H1 (cell line): ENCODE data around the gene CARD16. TPM values are rescaled to one million over a fixed set of nuclear protein-coding genes. Genes with fewer than 3 reads are reported as not detected.

ENCODE experiments used
- CTCF ChIA-PET: fragments of 300-600 bp; sonication (Branson Sonifier 250); formaldehyde crosslinking; loops from one replicate; lab custom pipeline; 2021; ENCODE audit not compliant: partially characterized antibody; lab: Charles Lee
- POLR2A ChIA-PET: fragments of 300-600 bp; sonication (Branson Sonifier 250); formaldehyde crosslinking; loops from one replicate; lab custom pipeline; 2021; ENCODE audit warnings: inconsistent platforms; ENCODE audit not compliant: partially characterized antibody; lab: Charles Lee
- DNase-seq, 2 experiments: peaks; one replicate each; pipeline versions ENCODE4 v3.0.0 to v3.0.0-alpha.2; 2010 to 2022; ENCODE audit warnings: low spot score in 2 of 2, low read depth in 1 of 2, mixed read lengths in 1 of 2
- FAIRE-seq: peaks from 2 replicates; lab custom pipeline; 2011; peaks lifted over from hg19 to GRCh38; lab: Jason Lieb, UNC
- H2AFZ ChIP-seq: 2 replicates; pipeline ENCODE4 v1.8.1; 2012; ENCODE audit warnings: low read length, inconsistent platforms
- H2AK5ac ChIP-seq: 2 replicates; pipeline ENCODE4 v1.6.1; 2013; ENCODE audit warnings: low read depth, low read length
- H2BK120ac ChIP-seq: replicated peaks from 2 replicates; pipeline ENCODE3; 2013; ENCODE audit warnings: low read depth, low read length, inconsistent platforms
- H2BK12ac ChIP-seq: 2 replicates; pipeline ENCODE4 v1.6.1; 2013; ENCODE audit warnings: low read depth, low read length
- H2BK15ac ChIP-seq: 2 replicates; pipeline ENCODE4 v1.6.1; 2013; ENCODE audit warnings: low read length
- H2BK20ac ChIP-seq: 2 replicates; pipeline ENCODE4 v1.6.1; 2013; ENCODE audit warnings: low read length
- H2BK5ac ChIP-seq: 2 replicates; pipeline ENCODE4 v1.6.1; 2013; ENCODE audit warnings: low read depth, low read length
- H3K14ac ChIP-seq: 2 replicates; pipeline ENCODE4 v1.6.1; 2013; ENCODE audit warnings: inconsistent platforms; ENCODE audit not compliant: insufficient read length
- H3K18ac ChIP-seq: 2 replicates; pipeline ENCODE4 v1.6.1; 2013; ENCODE audit warnings: low read length; ENCODE audit errors: extremely low read depth
- H3K23ac ChIP-seq: 2 replicates; pipeline ENCODE4 v1.6.1; 2013; ENCODE audit warnings: inconsistent platforms; ENCODE audit not compliant: insufficient read length
- H3K23me2 ChIP-seq: 2 replicates; pipeline ENCODE4 v1.6.1; 2013; ENCODE audit warnings: low read depth, low read length
- H3K27ac ChIP-seq: 2 replicates; pipeline ENCODE4 v1.6.1; 2011; ENCODE audit warnings: low read depth, low read length, inconsistent platforms
- H3K27me3 ChIP-seq, 4 experiments: replicated peaks in 1 of 4; 1 replicate in 1 of 4; 2 replicates in 3 of 4; pipeline versions ENCODE4 v1.6.1 to v1.8.1; 2011 to 2013; ENCODE audit warnings: low read length in 3 of 4, mild to moderate bottlenecking in 3 of 4, inconsistent platforms in 2 of 4, mixed read lengths in 2 of 4, moderate library complexity in 1 of 4; ENCODE audit not compliant: control insufficient read depth in 3 of 4, insufficient read depth in 3 of 4; ENCODE audit errors: extremely low read depth in 1 of 4
- H3K36me3 ChIP-seq, 4 experiments: 2 replicates each; pipeline versions ENCODE4 v1.6.1 to v1.8.1; 2011 to 2013; ENCODE audit warnings: mild to moderate bottlenecking in 4 of 4, low read length in 3 of 4, moderate library complexity in 2 of 4, control low read depth in 1 of 4, inconsistent platforms in 1 of 4; ENCODE audit not compliant: insufficient read depth in 4 of 4, control insufficient read depth in 2 of 4
- H3K4ac ChIP-seq: replicated peaks from 2 replicates; pipeline ENCODE3; 2013; ENCODE audit warnings: low read length, low read depth, mixed read lengths, inconsistent platforms; ENCODE audit not compliant: insufficient read length
- H3K4me1 ChIP-seq, 4 experiments: replicated peaks in 1 of 4; 1 replicate in 1 of 4; 2 replicates in 3 of 4; pipeline versions ENCODE4 v1.6.1 to v1.8.1; 2011 to 2013; ENCODE audit warnings: low read length in 3 of 4, inconsistent platforms in 2 of 4, mixed read lengths in 1 of 4; ENCODE audit not compliant: insufficient read depth in 4 of 4, control insufficient read depth in 3 of 4
- H3K4me2 ChIP-seq, 2 experiments: 2 replicates each; pipeline versions ENCODE4 v1.6.1 to v1.8.1; 2011 to 2013; ENCODE audit warnings: low read depth in 2 of 2, low read length in 2 of 2, control low read depth in 1 of 2, inconsistent platforms in 1 of 2, mild to moderate bottlenecking in 1 of 2; ENCODE audit not compliant: insufficient read depth in 1 of 2
- H3K4me3 ChIP-seq, 4 experiments: fragments of 200-600, 300-600 bp in 1 of 4; sonication (generic), shearing (Covaris generic), sonication (Bioruptor Twin) in 1 of 4; 2 replicates each; pipeline versions ENCODE4 v1.5.1 to v1.8.1; 2011 to 2016; ENCODE audit warnings: low read length in 4 of 4, low read depth in 3 of 4, control low read depth in 2 of 4, inconsistent platforms in 2 of 4, mild to moderate bottlenecking in 2 of 4, mixed read lengths in 1 of 4, moderate library complexity in 1 of 4; ENCODE audit not compliant: insufficient read depth in 2 of 4; ENCODE audit errors: extremely low read depth in 1 of 4
- H3K56ac ChIP-seq: replicated peaks from 2 replicates; pipeline ENCODE3; 2013; ENCODE audit warnings: low read depth, mild to moderate bottlenecking, mixed read lengths, low read length, inconsistent platforms; ENCODE audit not compliant: insufficient read length
- H3K79me1 ChIP-seq: 2 replicates; pipeline ENCODE4 v1.6.1; 2013; ENCODE audit warnings: low read depth, low read length, control low read depth
- H3K79me2 ChIP-seq, 2 experiments: 2 replicates each; pipeline versions ENCODE4 v1.6.1 to v1.8.1; 2012 to 2013; ENCODE audit warnings: low read length in 2 of 2, mild to moderate bottlenecking in 2 of 2, inconsistent platforms in 1 of 2; ENCODE audit not compliant: insufficient read depth in 2 of 2, control insufficient read depth in 1 of 2
- H3K9ac ChIP-seq, 4 experiments: replicated peaks in 1 of 4; 1 replicate in 1 of 4; 2 replicates in 3 of 4; pipeline versions ENCODE4 v1.6.1 to v1.8.1; 2011 to 2013; ENCODE audit warnings: low read depth in 3 of 4, low read length in 3 of 4, control low read depth in 2 of 4, mild to moderate bottlenecking in 2 of 4, moderate library complexity in 2 of 4, inconsistent platforms in 1 of 4; ENCODE audit errors: extremely low read depth in 1 of 4
- H3K9me3 ChIP-seq, 2 experiments: 2 replicates each; pipeline versions ENCODE4 v1.6.1 to v1.8.1; 2012 to 2013; ENCODE audit warnings: mild to moderate bottlenecking in 2 of 2, moderate library complexity in 2 of 2, control low read depth in 1 of 2, inconsistent platforms in 1 of 2, low read depth in 1 of 2, low read length in 1 of 2, mixed read lengths in 1 of 2; ENCODE audit not compliant: insufficient read depth in 2 of 2
- H4K20me1 ChIP-seq, 2 experiments: replicated peaks in 1 of 2; 2 replicates each; pipeline versions ENCODE3 to v1.8.1; 2011 to 2013; ENCODE audit warnings: inconsistent platforms in 2 of 2, low read length in 2 of 2, mild to moderate bottlenecking in 1 of 2; ENCODE audit not compliant: insufficient read depth in 2 of 2, control insufficient read depth in 1 of 2
- H4K5ac ChIP-seq: 2 replicates; pipeline ENCODE4 v1.6.1; 2013; ENCODE audit warnings: low read length, low read depth, mixed read lengths, inconsistent platforms; ENCODE audit not compliant: insufficient read length
- H4K8ac ChIP-seq: 2 replicates; pipeline ENCODE4 v1.8.0; 2013; ENCODE audit warnings: mild to moderate bottlenecking, moderate library complexity, low read length, inconsistent platforms; ENCODE audit not compliant: insufficient read depth; ENCODE audit errors: extremely low read depth
- H4K91ac ChIP-seq: replicated peaks from 2 replicates; pipeline ENCODE3; 2013; ENCODE audit warnings: low read length, mixed read lengths, inconsistent platforms; ENCODE audit not compliant: insufficient read length
- CBX5 ChIP-seq: fragments of 300-800, 300-1000 bp; sonication (generic); IDR thresholded peaks from 2 replicates; pipeline ENCODE4 v1.7.1; 2016; ENCODE audit warnings: antibody characterized with exemption, low read length, low read depth
- CHD2 ChIP-seq: IDR thresholded peaks from 2 replicates; pipeline ENCODE4 v1.6.1; 2012; ENCODE audit warnings: low read length, improper control_type of control experiment
- RBBP5 ChIP-seq: IDR thresholded peaks from 2 replicates; pipeline ENCODE4 v1.7.1; 2012; ENCODE audit warnings: low read depth, mild to moderate bottlenecking, inconsistent platforms, low read length, moderate library complexity, borderline replicate concordance
- WGBS, 2 experiments: shearing (Covaris generic) in 1 of 2; methylation state at CpG; one replicate each; pipeline versions ENCODE4 v1.1.6 to v1.1.7; 2013 to 2015; ENCODE audit warnings: low lambda C conversion rate in 2 of 2, mixed read lengths in 2 of 2, inconsistent platforms in 1 of 2, low coverage in 1 of 2, missing lambda C conversion rate in 1 of 2; ENCODE audit not compliant: insufficient replicate concordance in 2 of 2, insufficient coverage in 1 of 2, insufficient read length in 1 of 2; ENCODE audit errors: extremely low coverage in 1 of 2, missing lambda C conversion rate in 1 of 2; 5-methylcytosine and 5-hydroxymethylcytosine counted together
- polyA plus RNA-seq, 7 experiments: library from polyadenylated mRNA; depleted of rRNA in 3 of 7; stranded (reverse) in 5 of 7; unstranded in 2 of 7; fragments of >200 nt in 5 of 7; fragments of 200-250 nt in 2 of 7; gene quantifications; 1 replicate in 5 of 7; 2 replicates in 1 of 7; 4 replicates in 1 of 7; pipeline versions ENCODE4 v1.2.1 to v1.2.3, GENCODE V29; 2011 to 2013; ENCODE audit warnings: missing spikeins in 2 of 7, mixed read lengths in 2 of 7
- total RNA-seq: library from RNA; stranded (reverse); fragmentation: NEBNext Ultra II Directional; extraction: Animal tissue kit (Norgen Biotek cat#: 25700); gene quantifications from 2 replicates; pipeline ENCODE4 v1.2.1, GENCODE V29; 2021

CARD16 gene
- total and polyA plus RNA-seq, 2 of the 8 experiments (the other 6 are each of a cell fraction or from before 2014, with no cell fraction given) = not detected

DNA sequence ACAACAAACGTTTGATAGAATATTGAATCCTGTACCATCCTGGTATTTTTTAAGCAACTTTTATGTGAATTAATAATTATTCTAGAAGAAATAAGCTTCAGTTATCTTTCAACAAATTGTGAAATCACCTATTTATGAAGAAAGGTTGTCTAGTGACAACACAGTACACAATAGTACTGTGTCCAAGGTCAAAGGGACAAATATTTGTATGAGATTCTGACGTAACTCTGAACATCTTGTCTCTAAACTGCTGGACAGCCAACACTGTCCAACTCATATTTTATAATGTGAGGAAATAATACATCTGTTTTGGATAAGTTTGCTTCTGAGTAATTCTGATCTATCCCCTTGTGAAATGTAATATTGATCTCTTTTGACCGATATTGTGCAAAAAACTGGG is 41.1 kb downstream of the CARD16 start:
- no peak overlapping the region for H2BK120ac ChIP-seq
- no peaks in the 10 kb centered on the region for H3K23me2 ChIP-seq
- H3K14ac ChIP-seq = no peak overlapping the region
- H3K36me3 ChIP-seq = no peaks in the 10 kb centered on the region
- CTCF ChIA-PET = no interaction called here
- H3K4ac ChIP-seq = no peak overlapping the region
- H3K18ac ChIP-seq = no peak overlapping the region
- H2BK20ac ChIP-seq = no peak overlapping the region
- no peak overlapping the region for H4K5ac ChIP-seq
- no peak overlapping the region for H3K56ac ChIP-seq
- H4K20me1 ChIP-seq = no peaks in the 10 kb centered on the region
- H3K4me2 ChIP-seq = no peak overlapping the region
- H2BK5ac ChIP-seq = no peak overlapping the region
- TF ChIP-seq RBBP5 = no peak
- no peak for TF ChIP-seq CHD2
- no peak for TF ChIP-seq CBX5
- TF ChIP-seq, all 59 proteins: peak for 0
- no peaks in the 10 kb centered on the region for H3K27me3 ChIP-seq
- H3K4me3 ChIP-seq = no peak overlapping the region
- no peaks in the 10 kb centered on the region for H3K79me1 ChIP-seq
- POLR2A ChIA-PET = no interaction called here
- H4K91ac ChIP-seq = no peak overlapping the region
- H3K79me2 ChIP-seq = no peaks in the 10 kb centered on the region
- FAIRE-seq (no peak), DNase-seq (no peak)
- H3K9me3 ChIP-seq = no peaks in the 10 kb centered on the region
- H3K23ac ChIP-seq = no peak overlapping the region
- no peak overlapping the region for H3K9ac ChIP-seq
- no peak overlapping the region for H4K8ac ChIP-seq
- H3K27ac ChIP-seq = no peak overlapping the region
- H2BK12ac ChIP-seq = no peak overlapping the region
- H2AFZ ChIP-seq = no peak overlapping the region
- 95% methylated on average over 3 of the region's 3 CpGs; no CpG with 5 or more reads in 1 of the 2 experiments for WGBS, 2 experiments
- H2AK5ac ChIP-seq = no peak overlapping the region
- H2BK15ac ChIP-seq = no peak overlapping the region
- H3K4me1 ChIP-seq = no peaks in the 10 kb centered on the region
